Thymus (tissue), 11 donors: ENCODE data around the gene ERRFI1. TPM values are rescaled to one million over a fixed set of nuclear protein-coding genes. Genes with fewer than 3 reads are reported as not detected.
"Not testable (repeated sequence)": the region's sequence is repeated elsewhere in the genome, so short reads cannot be mapped to it uniquely, and the experiment has no call there.

ENCODE experiments used
- DNase-seq, 9 donors: peaks; one replicate each; pipeline ENCODE4 v3.0.0-alpha.2; 2013; ENCODE audit warnings: low spot score in 9 of 9, low read depth in 6 of 9, missing footprints in 1 of 9
- H3K27ac ChIP-seq, 2 donors: one replicate each; pipeline ENCODE4 v1.5.1; 2013; ENCODE audit warnings: control low read depth in 1 of 2, low read depth in 1 of 2, low read length in 1 of 2, mild to moderate bottlenecking in 1 of 2, moderate library complexity in 1 of 2
- H3K27me3 ChIP-seq, 2 donors: one replicate each; pipeline ENCODE4 v1.5.1; 2013; ENCODE audit warnings: low read length in 1 of 2; ENCODE audit not compliant: control insufficient read depth in 2 of 2, insufficient read depth in 1 of 2
- H3K36me3 ChIP-seq, 2 donors: one replicate each; pipeline ENCODE4 v1.5.1; 2013; ENCODE audit warnings: low read length in 1 of 2, mild to moderate bottlenecking in 1 of 2, moderate library complexity in 1 of 2; ENCODE audit not compliant: control insufficient read depth in 2 of 2, insufficient read depth in 2 of 2
- H3K4me1 ChIP-seq, 2 donors: one replicate each; pipeline ENCODE4 v1.5.1; 2013; ENCODE audit warnings: low read length in 2 of 2; ENCODE audit not compliant: control insufficient read depth in 2 of 2, insufficient read depth in 2 of 2
- H3K4me3 ChIP-seq, 2 donors: one replicate each; pipeline ENCODE4 v1.5.1; 2013; ENCODE audit warnings: low read length in 2 of 2, control low read depth in 1 of 2, mild to moderate bottlenecking in 1 of 2
- H3K9me3 ChIP-seq, 2 donors: one replicate each; pipeline ENCODE4 v1.5.1; 2013; ENCODE audit warnings: low read length in 1 of 2, mild to moderate bottlenecking in 1 of 2; ENCODE audit not compliant: control insufficient read depth in 2 of 2, insufficient read depth in 1 of 2
- WGBS: extraction: QIAGEN DNeasy Blood & Tissue Kit; methylation state at CpG from one replicate; pipeline ENCODE4 v1.1.7; 2013; 5-methylcytosine and 5-hydroxymethylcytosine counted together
- polyA plus RNA-seq: library from polyadenylated mRNA; stranded (reverse); fragments of 200-250 nt; gene quantifications from one replicate; pipeline ENCODE4 v1.2.3, GENCODE V29; 2013
- total RNA-seq: library from RNA; stranded (reverse); fragments of 120-200 nt; gene quantifications from one replicate; pipeline ENCODE4 v1.2.4, GENCODE V29; 2013
- donor health status: healthy.

The ERRFI1 gene
- total and polyA plus RNA-seq, 2 donors = 3.5 to 75.0 TPM

DNA sequence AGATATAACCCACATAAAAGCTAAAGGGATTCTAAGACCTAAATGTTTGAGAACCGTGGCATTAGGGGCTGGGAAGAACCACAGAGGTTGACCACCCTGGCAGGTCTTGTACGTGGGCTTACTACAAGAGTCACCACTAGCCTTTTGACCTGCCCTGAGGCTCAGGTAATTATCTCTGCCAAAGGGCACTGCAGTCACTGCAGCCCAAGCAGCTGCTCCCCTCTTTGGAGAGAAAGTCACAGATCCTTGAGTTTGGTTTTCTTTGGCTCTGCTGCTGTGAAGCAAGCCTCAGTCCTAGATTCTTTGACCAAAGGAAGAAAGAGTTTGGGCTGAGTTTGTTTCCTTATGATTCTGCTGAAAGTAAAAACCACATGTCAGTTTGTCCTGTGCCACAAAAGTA lies 53.0 kb downstream of the ERRFI1 start:
- no peak overlapping the region for H3K4me3 ChIP-seq
- 100% methylated on average over 2 of the region's 2 CpGs for WGBS
- no peaks in the 10 kb centered on the region for H3K9me3 ChIP-seq
- peaks cover 44 to 50% of the 10 kb centered on the region in 2 donors for H3K36me3 ChIP-seq
- no peak for DNase-seq
- no peaks in the 10 kb centered on the region for H3K4me1 ChIP-seq
- H3K27ac ChIP-seq = no peak overlapping the region
- H3K27me3 ChIP-seq = no peaks in the 10 kb centered on the region

GRCh38 chr1:7972285-7972684 lies 53.8 kb downstream of the ERRFI1 start:
- Histone ChIP-seq H3K36me3 (peaks cover 47 to 52% of the 10 kb centered on the region in 2 donors), H3K9me3 (no peaks in the 10 kb centered on the region), H3K4me1 (no peaks in the 10 kb centered on the region), H3K4me3 (no peak overlapping the region), H3K27ac (no peak overlapping the region), H3K27me3 (no peaks in the 10 kb centered on the region)
- no peak for DNase-seq
- 97% methylated on average over 5 of the region's 5 CpGs for WGBS

- peaks cover 54 to 61% of the 10 kb centered on the region in 2 donors for H3K36me3 ChIP-seq
- WGBS = 98% methylated on average over 6 of the region's 6 CpGs
Measured at GRCh38 chr1:7971024-7971423, 55.1 kb downstream of the ERRFI1 start.

GRCh38 chr1:7970246-7970645 lies 55.9 kb downstream of the ERRFI1 start:
- WGBS = 50% methylated on average over 2 of the region's 2 CpGs
- no peaks in the 10 kb centered on the region for H3K4me1 ChIP-seq
- H3K4me3 ChIP-seq = no peak overlapping the region
- no peaks in the 10 kb centered on the region for H3K27me3 ChIP-seq
- H3K27ac ChIP-seq = no peak overlapping the region
- H3K9me3 ChIP-seq = no peaks in the 10 kb centered on the region
- peaks cover 59 to 63% of the 10 kb centered on the region in 2 donors for H3K36me3 ChIP-seq
- DNase-seq = no peak

More at GRCh38 chr1:7971024-7971423, 55.1 kb downstream of the ERRFI1 start:
- H3K9me3 ChIP-seq = no peaks in the 10 kb centered on the region
- no peaks in the 10 kb centered on the region for H3K4me1 ChIP-seq
- H3K4me3 ChIP-seq = no peak overlapping the region
- no peak for DNase-seq
- no peaks in the 10 kb centered on the region for H3K27me3 ChIP-seq
- no peak overlapping the region for H3K27ac ChIP-seq

DNA sequence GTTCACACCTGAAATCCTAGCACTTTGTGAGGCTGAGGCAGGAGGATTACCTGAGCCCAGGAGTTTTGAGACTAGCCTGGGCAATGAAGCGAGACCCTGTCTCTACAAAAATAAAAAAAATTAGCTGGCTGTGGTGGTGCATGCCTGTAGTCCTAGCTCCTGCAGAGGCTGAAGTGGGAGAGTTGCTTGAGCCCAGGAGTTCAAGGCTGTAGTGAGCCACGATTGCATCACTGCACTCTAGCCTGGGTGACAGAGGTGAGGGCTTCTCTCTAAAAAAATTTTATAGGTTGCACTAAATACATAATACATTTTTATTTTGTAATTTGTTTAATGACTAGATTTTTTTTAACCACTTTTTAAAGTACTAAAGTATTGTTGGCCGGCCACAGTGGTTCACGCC lies 58.5 kb downstream of the ERRFI1 start:
- Histone ChIP-seq H3K4me3 (no peak overlapping the region), H3K27me3 (no peaks in the 10 kb centered on the region), H3K9me3 (no peaks in the 10 kb centered on the region), H3K27ac (no peak overlapping the region), H3K36me3 (peaks cover 68 to 78% of the 10 kb centered on the region in 2 donors), H3K4me1 (peaks cover 0 to 3% of the 10 kb centered on the region in 2 donors)
- WGBS = 98% methylated on average over 4 of the region's 4 CpGs
- no peak for DNase-seq

- peaks cover 63 to 75% of the 10 kb centered on the region in 2 donors for H3K36me3 ChIP-seq
- 40% methylated on average over 1 of the region's 1 CpG for whole genome bisulfite sequencing
- H3K27me3 ChIP-seq = no peaks in the 10 kb centered on the region
- DNase-seq = no peak
- no peak overlapping the region for H3K4me3 ChIP-seq
- H3K9me3 ChIP-seq = no peaks in the 10 kb centered on the region
- no peak overlapping the region for H3K27ac ChIP-seq
- peaks cover 0 to 3% of the 10 kb centered on the region in 2 donors for H3K4me1 ChIP-seq
Measured at GRCh38 chr1:7967196-7967595, 58.9 kb downstream of the ERRFI1 start.

- WGBS = 99% methylated on average over 3 of the region's 3 CpGs
- Histone ChIP-seq H3K36me3 (peaks cover 42 to 51% of the 10 kb centered on the region in 2 donors), H3K9me3 (no peaks in the 10 kb centered on the region), H3K27ac (no peak overlapping the region), H3K4me3 (no peak overlapping the region), H3K4me1 (peaks cover 5 to 10% of the 10 kb centered on the region in 2 donors), H3K27me3 (no peaks in the 10 kb centered on the region)
- no peak for DNase-seq
Measured at GRCh38 chr1:7964476-7964875, 61.6 kb downstream of the ERRFI1 start.

DNA sequence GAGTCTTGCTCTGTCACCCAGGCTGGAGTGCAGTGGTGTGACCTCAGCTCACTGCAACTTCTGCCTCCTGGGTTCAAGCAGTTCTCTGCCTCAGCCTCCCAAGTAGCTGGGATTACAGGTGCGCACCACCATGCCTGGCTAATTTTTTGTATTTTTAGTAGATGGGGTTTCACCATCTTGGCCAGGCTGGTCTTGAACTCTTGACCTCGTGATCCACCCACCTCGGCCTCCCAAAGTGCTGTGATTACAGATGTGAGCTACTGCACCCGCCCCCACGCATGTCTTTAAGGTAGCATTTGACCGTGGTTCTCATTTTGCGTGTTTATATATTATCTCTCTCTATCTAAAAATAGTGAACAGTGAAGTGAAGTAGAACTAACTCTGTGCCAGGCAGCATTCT lies 62.3 kb downstream of the ERRFI1 start:
- not testable (repeated sequence) for H3K4me1 ChIP-seq, H3K9me3 ChIP-seq, H3K27me3 ChIP-seq, DNase-seq, H3K4me3 ChIP-seq, H3K27ac ChIP-seq
- peaks cover 41 to 47% of the 10 kb centered on the region in 2 donors for H3K36me3 ChIP-seq
- 96% methylated on average over 7 of the region's 7 CpGs for WGBS

GRCh38 chr1:7963378-7963730 lies 62.8 kb downstream of the ERRFI1 start:
- not testable (repeated sequence) for H3K4me1 ChIP-seq, H3K4me3 ChIP-seq, H3K27me3 ChIP-seq, DNase-seq, H3K27ac ChIP-seq, H3K9me3 ChIP-seq
- WGBS = 97% methylated on average over 12 of the region's 12 CpGs
- H3K36me3 ChIP-seq = peaks cover 38 to 45% of the 10 kb centered on the region in 2 donors
